Measurements from ENCODE around the gene DRC7.
"Not testable (repeated sequence)": the region's sequence is repeated elsewhere in the genome, so short reads cannot be mapped to it uniquely, and the experiment has no call there.

- not testable (repeated sequence) for TF ChIP-seq EZH2 (IDR thresholded peaks at IDR 0.05); POLR2AphosphoS5 (IDR thresholded peaks at IDR 0.05; ENCODE audit: borderline replicate concordance, low read depth, low read length); FOXP2 (optimal IDR thresholded peaks at IDR 0.05; ENCODE audit: control extremely low read depth, extremely low read length, insufficient read depth)
These were observed 51.7 kb downstream of the DRC7 start for GRCh38 chr16:57746316-57746715.
